HG03103 (cell line): ENCODE results near the gene AMOTL1.

ENCODE experiments used
- ATAC-seq: cut with Tn5 transposase; IDR thresholded peaks from one replicate; pipeline ENCODE4 v1.9.1; 2021; ENCODE audit warnings: low read depth; ENCODE audit not compliant: unreplicated experiment

Gene AMOTL1, protein sequence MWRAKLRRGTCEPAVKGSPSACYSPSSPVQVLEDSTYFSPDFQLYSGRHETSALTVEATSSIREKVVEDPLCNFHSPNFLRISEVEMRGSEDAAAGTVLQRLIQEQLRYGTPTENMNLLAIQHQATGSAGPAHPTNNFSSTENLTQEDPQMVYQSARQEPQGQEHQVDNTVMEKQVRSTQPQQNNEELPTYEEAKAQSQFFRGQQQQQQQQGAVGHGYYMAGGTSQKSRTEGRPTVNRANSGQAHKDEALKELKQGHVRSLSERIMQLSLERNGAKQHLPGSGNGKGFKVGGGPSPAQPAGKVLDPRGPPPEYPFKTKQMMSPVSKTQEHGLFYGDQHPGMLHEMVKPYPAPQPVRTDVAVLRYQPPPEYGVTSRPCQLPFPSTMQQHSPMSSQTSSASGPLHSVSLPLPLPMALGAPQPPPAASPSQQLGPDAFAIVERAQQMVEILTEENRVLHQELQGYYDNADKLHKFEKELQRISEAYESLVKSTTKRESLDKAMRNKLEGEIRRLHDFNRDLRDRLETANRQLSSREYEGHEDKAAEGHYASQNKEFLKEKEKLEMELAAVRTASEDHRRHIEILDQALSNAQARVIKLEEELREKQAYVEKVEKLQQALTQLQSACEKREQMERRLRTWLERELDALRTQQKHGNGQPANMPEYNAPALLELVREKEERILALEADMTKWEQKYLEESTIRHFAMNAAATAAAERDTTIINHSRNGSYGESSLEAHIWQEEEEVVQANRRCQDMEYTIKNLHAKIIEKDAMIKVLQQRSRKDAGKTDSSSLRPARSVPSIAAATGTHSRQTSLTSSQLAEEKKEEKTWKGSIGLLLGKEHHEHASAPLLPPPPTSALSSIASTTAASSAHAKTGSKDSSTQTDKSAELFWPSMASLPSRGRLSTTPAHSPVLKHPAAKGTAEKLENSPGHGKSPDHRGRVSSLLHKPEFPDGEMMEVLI

DNA sequence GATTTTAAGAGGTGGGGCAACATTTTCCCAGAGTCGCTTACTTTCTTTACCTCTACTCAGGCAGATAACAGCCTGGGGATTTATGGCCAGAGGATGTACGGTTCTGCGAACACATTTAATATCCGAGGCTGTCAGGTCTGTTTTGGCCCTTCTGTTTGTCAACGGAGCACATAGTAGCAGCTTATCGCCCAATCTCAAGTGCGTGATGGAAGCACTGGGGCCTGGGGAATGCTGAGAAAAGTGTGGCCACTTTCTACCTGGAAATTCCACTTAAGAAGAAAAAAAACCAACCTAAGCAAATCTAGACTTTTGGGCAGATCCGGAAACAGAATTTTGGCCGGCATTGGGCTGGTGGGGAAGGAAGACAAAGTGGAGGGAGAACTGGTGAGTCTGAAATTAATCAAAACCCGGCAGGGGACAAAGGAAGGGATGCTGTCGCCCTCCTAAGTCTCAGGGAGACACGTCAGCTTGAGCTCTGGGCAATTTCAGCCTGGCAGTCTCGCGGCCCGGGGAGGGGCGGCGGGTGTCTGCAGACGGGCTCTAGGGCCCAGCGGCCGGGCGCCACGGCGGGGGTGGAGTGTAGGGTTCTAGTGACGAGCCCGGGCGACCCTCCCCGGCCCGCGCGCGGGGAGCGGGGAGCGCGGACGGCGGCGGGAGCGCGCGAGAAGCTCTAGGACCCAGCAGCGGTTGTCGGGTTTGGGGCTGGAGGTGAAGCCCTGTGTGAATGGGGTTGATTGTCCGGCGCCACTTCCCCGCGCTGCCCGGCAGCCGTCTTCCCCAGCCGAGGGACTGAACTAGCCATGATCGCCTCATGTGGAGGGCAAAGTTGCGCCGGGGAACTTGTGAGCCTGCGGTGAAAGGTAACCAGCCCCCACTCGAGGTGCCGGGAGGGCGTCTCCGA lies at the start of gene AMOTL1:
AMOTL1 (plus strand) TSS at position 656 of the 901 bp plus-strand sequence; CDS start at position 812, 156 bp downstream.
- peak; percentile 55 for ATAC-seq

DNA sequence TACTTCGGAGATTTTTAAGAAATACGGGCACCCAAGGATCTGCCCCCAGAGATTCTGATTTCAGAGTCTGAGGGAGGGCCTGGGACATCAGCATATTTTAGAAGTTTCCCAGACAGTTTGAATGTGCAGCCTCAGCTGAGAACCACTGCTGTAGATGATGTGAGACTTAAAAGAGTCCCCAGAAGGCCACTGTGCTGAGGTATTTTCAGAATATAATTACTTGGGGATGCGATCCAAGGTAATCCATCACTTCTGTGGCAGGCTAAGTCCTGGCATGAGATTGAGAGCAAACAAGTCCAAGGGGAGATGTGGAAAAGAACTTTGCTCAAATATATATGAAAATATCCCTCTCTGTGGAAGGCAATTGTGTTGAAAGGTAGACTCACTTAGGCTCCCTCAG lies 48.3 kb upstream of the AMOTL1 start:
- ATAC-seq = no peak

DNA sequence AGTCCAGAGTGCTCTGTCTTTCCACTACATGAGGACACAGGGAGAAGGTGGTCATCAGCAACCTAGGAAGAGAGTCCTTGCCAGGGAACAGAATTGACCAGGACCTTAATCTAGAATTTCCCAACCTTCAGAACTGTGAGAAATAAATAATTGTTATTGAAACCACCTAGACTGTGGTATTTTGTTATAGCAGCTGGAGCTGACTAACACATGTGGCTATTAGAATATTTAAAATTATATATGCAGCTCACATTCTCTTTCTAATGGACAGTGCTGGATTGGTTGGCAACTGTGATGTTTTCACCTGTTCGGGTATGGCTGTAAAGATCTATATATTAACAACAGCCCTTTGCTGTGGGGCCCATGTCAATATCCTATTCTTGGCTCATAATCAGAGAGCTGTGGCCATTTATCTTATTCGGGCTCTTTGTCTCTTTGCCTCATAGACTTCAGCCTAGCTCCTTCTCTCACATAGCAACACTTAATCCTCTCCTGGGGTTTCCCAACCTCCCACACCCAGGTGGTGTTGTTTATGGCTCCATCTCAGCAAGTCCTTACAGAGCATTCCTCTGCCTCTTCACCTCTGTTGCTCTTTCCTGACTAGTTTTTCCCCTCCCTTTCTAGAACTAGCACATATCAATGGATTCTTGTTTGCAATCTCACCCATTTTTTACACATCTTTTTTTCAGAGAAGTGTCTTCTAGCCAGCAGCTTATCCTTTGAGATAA lies 46.4 kb upstream of the AMOTL1 start:
- ATAC-seq = no peak

DNA sequence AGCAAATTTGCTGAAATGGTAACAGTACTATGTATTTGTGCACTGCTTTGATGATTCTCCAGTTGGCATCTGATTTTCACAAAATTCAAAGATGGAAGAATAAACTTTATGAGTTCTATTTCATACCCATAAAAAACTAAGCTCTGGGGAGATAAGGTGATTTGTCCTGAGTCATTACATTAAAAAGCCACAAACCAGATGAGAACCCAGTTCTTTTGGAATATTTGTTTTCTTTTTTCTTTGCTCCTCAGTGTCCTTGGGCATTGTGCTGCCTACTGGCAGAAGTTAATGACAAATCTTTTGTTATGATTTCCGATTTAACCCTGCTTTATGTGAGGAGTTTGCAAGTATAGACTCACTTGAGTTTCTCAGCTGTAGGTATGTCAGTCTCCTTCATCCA lies 45.4 kb upstream of the AMOTL1 start:
- no peak for ATAC-seq

GRCh38 chr11:94725097-94725496 lies 43.1 kb upstream of the AMOTL1 start:
- no peak for ATAC-seq

DNA sequence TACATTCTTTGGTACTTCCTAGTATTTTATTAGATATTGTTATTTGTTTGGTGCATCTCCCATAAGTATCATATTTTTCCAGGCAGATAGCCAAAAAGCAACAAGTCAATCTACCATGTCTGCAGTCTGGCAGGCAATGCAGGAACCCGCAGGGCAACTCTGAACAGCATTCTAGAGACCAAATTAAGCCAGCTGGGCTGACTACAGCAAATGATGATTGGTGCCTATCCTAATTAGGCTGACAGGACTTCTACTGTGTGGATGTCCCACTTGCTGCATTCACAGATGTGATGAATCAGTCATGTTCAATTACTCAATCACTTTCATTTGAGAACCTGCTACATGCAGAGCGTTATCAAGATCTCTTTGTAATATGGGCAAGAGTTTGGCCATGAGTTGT lies 40.3 kb upstream of the AMOTL1 start:
- ATAC-seq = no peak

GRCh38 chr11:94728541-94728940 lies 39.6 kb upstream of the AMOTL1 start:
- no peak for ATAC-seq

DNA sequence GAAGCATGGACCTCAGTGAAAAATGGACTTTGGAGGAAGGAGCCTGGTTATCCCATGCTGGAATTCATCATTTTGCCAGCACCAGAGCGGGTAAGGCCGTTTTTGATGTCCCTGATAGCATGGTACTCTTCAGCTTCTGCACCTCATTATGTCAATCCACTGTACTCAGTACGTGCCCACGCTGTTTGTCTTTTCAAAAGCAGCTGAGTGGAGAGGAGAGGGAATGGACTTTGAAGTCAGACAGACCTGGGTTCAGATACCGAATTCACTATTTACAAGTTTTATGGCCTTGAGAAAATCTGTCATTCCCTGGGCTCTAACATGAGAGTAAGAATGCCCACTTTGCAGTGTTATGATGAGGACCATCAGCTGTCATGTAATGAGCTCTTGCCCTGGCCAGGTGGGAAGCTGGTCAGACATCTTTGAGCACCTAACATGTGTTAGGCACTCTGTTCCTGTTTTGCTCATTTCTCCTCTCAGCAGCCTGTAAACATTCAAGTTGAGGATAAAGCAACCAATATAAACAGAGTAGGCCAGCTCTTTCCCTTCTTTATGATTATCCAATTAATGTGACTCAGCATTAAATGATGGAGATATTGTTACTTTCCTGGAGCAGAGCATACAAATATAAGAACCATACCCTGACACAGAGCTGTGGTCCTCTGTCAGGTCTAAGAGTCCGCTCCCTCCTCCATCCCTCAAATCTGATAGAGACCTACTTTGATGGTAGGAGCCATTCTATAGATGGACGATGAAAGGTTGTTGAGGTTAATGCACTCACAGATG lies 39.0 kb upstream of the AMOTL1 start:
- ATAC-seq = no peak

GRCh38 chr11:94730153-94730552 lies 38.0 kb upstream of the AMOTL1 start:
- no peak for ATAC-seq

GRCh38 chr11:94731880-94732601 lies 36.1 kb upstream of the AMOTL1 start:
- ATAC-seq = no peak

DNA sequence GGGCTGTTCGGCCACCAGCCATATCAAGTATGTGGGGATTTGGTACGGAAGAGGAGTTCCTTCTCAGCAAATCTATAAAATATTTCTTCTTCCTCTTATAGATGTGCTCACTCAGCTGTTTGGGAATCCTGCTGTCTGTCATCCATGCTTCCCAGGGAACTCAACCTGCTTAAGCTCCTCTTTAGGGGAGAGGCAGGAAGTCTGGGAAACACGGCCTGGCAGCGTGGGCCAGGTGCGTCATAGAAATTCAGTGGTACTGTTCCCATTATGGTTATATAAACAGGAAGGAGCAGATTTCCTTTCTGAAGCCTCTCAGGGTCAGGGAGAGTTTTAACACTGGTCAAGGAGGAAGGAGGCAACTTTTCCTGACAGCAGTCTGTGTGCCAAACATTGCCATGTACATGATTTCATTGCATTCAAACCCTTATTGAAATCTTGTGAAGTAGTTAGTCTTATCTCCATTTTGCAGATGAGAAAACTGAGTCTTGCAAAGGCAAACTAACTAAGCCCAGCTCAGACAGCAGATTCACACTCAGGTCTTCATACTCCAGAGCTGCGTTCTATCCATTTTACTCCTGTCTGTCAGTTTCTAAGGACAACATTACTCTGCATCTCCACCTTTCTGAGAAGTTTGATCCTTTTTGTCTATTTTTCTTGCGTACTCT lies 35.4 kb upstream of the AMOTL1 start:
- ATAC-seq = no peak

DNA sequence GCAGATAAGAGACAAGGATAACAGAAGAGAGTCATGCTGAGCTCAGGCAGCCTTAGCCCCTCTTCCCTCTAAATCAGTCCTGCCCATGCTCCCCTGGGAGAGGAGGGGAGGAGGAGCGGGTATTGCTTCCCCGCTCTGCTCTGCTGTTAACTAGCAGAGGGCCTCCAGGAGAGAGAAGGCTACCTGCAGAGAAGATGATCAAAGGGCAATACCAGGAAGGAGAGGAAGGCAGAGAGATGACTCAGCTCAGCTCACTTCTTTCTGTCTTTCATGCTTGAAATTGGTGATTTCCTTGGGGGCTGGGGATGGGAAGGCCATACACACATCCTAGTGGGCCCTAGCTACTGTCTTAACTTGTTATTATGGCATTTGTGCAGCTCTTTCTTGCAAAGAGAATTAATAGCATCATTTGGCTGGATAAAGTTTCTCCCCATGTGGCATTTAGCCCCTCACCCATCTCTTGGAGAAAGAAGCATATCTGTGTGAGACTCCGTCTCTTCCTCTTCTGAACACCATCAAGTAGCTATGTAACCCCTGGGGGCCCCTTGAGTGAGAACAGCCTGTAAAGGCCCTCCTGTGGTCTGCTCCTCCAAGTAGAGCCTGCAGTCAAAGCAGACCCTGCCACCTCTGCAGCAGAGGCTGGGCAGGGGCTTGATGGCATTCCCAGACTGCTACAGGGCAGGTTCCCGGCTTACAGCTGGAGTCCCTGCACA lies 33.4 kb upstream of the AMOTL1 start:
- peak; percentile 71 for ATAC-seq

DNA sequence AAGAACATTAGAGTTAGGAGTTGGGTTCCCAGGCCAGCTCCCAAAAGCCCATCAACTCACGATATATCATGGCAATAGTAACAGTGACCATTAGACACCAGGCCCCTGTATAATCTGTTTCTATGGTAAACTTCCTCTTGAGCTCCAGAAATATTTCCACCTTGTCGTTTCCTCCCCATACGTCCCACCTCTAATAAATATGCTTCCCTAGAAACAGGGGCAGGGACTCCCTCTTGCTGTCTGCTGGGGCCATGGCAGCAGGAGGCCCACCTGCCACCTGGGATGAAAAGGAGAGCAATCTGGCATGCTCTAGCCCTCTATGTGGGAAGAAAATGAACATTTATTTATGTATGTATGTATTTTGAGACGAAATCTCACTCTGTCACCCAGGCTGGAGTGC lies 32.2 kb upstream of the AMOTL1 start:
- no peak for ATAC-seq

GRCh38 chr11:94737171-94737611 lies 31.0 kb upstream of the AMOTL1 start:
- ATAC-seq = no peak

GRCh38 chr11:94738746-94739145 lies 29.4 kb upstream of the AMOTL1 start:
- no peak for ATAC-seq

DNA sequence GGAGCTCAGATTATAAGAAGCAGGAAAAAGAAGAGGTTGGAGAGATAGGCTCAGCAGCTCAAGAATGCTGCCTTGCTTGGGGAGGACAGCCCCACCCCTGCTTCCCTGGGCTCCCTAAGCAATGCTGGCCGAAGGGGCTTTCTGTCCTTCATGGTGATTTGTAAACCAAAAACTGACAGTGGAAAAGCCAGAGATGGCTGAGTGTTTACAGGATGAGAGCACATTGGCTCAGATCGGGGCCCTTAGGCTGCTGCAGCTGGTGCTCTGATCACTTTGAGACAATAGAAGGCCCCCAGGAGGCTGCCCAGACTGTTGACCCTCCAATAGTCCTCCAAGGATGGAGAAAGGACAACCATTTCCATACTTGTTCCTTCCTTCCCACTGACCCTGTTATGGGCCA lies 28.8 kb upstream of the AMOTL1 start:
- ATAC-seq = no peak
